ENCODE results near the gene DRICH1.
"Not testable (repeated sequence)": the region's sequence is repeated elsewhere in the genome, so short reads cannot be mapped to it uniquely, and the experiment has no call there.

- TF ChIP-seq POLR2A (IDR thresholded peaks at IDR 0.05; ENCODE audit: low read depth, low read length); POLR2AphosphoS5 (IDR thresholded peaks at IDR 0.05; ENCODE audit: low read depth, low read length); SPI1 (IDR thresholded peaks at IDR 0.05; ENCODE audit: low read depth, low read length); TAF1 (IDR thresholded peaks at IDR 0.05; ENCODE audit: low read depth, low read length); POU2F2 (IDR thresholded peaks at IDR 0.05; ENCODE audit: low read depth, low read length); PAX5 (IDR thresholded peaks at IDR 0.05; ENCODE audit: insufficient read depth, low read length, severe bottlenecking): not testable (repeated sequence)
Observed at GRCh38 chr22:23627401-23628055, 4.6 kb downstream of the DRICH1 start.
